ENCODE results near the gene EML2.
A peak's percentile ranks its signal among the peaks of the same experiment; 100 is the strongest.

EML2 gene

GRCh38 chr19:45597425-45598111, 41.6 kb downstream of the EML2 start:
- H3K27ac ChIP-seq (ENCODE audit: low read depth, low read length) = no peak overlapping the region
- no peaks in the 10 kb centered on the region for H3K9me3 ChIP-seq (ENCODE audit: control insufficient read depth, insufficient read depth, low read depth, low read length)
- peaks cover 35% of the 10 kb centered on the region for H3K4me1 ChIP-seq (ENCODE audit: control insufficient read depth, insufficient read depth, low read length)
- H3K27me3 ChIP-seq (ENCODE audit: control insufficient read depth, insufficient read depth, low read length) = peaks cover 54% of the 10 kb centered on the region
- peak overlapping the region; percentile 10 for H3K9ac ChIP-seq (ENCODE audit: low read length)
- peak overlapping the region; percentile 56 for H3K4me3 ChIP-seq (ENCODE audit: low read depth, low read length)
- no peaks in the 10 kb centered on the region for H3K36me3 ChIP-seq (ENCODE audit: control insufficient read depth, insufficient read depth, low read length)

GRCh38 chr19:45595814-45596213, 43.4 kb downstream of the EML2 start:
- Histone ChIP-seq H3K9me3 (ENCODE audit: control insufficient read depth, insufficient read depth, low read depth, low read length) (no peaks in the 10 kb centered on the region), H3K4me3 (ENCODE audit: low read depth, low read length) (no peak overlapping the region), H3K36me3 (ENCODE audit: control insufficient read depth, insufficient read depth, low read length) (no peaks in the 10 kb centered on the region), H3K9ac (ENCODE audit: low read length) (no peak overlapping the region), H3K4me1 (ENCODE audit: control insufficient read depth, insufficient read depth, low read length) (peaks cover 28% of the 10 kb centered on the region), H3K27me3 (ENCODE audit: control insufficient read depth, insufficient read depth, low read length) (peaks cover 54% of the 10 kb centered on the region), H3K27ac (ENCODE audit: low read depth, low read length) (no peak overlapping the region)

- Histone ChIP-seq H3K9me3 (ENCODE audit: control insufficient read depth, insufficient read depth, low read depth, low read length) (no peaks in the 10 kb centered on the region), H3K27me3 (ENCODE audit: control insufficient read depth, insufficient read depth, low read length) (peaks cover 35% of the 10 kb centered on the region)
Observed at GRCh38 chr19:45593520-45593919, 45.7 kb downstream of the EML2 start.

GRCh38 chr19:45592366-45592765, 46.8 kb downstream of the EML2 start:
- H3K9me3 ChIP-seq (ENCODE audit: control insufficient read depth, insufficient read depth, low read depth, low read length) = no peaks in the 10 kb centered on the region
- no peak overlapping the region for H3K27ac ChIP-seq (ENCODE audit: low read depth, low read length)
- H3K27me3 ChIP-seq (ENCODE audit: control insufficient read depth, insufficient read depth, low read length) = peaks cover 24% of the 10 kb centered on the region
- H3K4me1 ChIP-seq (ENCODE audit: control insufficient read depth, insufficient read depth, low read length) = 0 out of 2 replicates have a peak, but pooled peaks cover 5% of the 10 kb centered on the region
- no peak overlapping the region for H3K9ac ChIP-seq (ENCODE audit: low read length)
- H3K4me3 ChIP-seq (ENCODE audit: low read depth, low read length) = no peak overlapping the region
- no peaks in the 10 kb centered on the region for H3K36me3 ChIP-seq (ENCODE audit: control insufficient read depth, insufficient read depth, low read length)

More at GRCh38 chr19:45593520-45593919, 45.7 kb downstream of the EML2 start:
- Histone ChIP-seq H3K36me3 (ENCODE audit: control insufficient read depth, insufficient read depth, low read length) (no peaks in the 10 kb centered on the region), H3K9ac (ENCODE audit: low read length) (no peak overlapping the region), H3K4me1 (ENCODE audit: control insufficient read depth, insufficient read depth, low read length) (peaks cover 16% of the 10 kb centered on the region), H3K4me3 (ENCODE audit: low read depth, low read length) (no peak overlapping the region), H3K27ac (ENCODE audit: low read depth, low read length) (no peak overlapping the region)

GRCh38 chr19:45591638-45592005, 47.6 kb downstream of the EML2 start:
- no peaks in the 10 kb centered on the region for H3K9me3 ChIP-seq (ENCODE audit: control insufficient read depth, insufficient read depth, low read depth, low read length)
- no peak overlapping the region for H3K4me3 ChIP-seq (ENCODE audit: low read depth, low read length)
- peaks cover 23% of the 10 kb centered on the region for H3K27me3 ChIP-seq (ENCODE audit: control insufficient read depth, insufficient read depth, low read length)

GRCh38 chr19:45591004-45591637, 48.1 kb downstream of the EML2 start:
- H3K9ac ChIP-seq (ENCODE audit: low read length) = no peak overlapping the region
- no peak overlapping the region for H3K4me3 ChIP-seq (ENCODE audit: low read depth, low read length)
- H3K27me3 ChIP-seq (ENCODE audit: control insufficient read depth, insufficient read depth, low read length) = peaks cover 23% of the 10 kb centered on the region
- H3K9me3 ChIP-seq (ENCODE audit: control insufficient read depth, insufficient read depth, low read depth, low read length) = no peaks in the 10 kb centered on the region
- no peak overlapping the region for H3K27ac ChIP-seq (ENCODE audit: low read depth, low read length)
- no peaks in the 10 kb centered on the region for H3K36me3 ChIP-seq (ENCODE audit: control insufficient read depth, insufficient read depth, low read length)
- H3K4me1 ChIP-seq (ENCODE audit: control insufficient read depth, insufficient read depth, low read length) = 0 out of 2 replicates have a peak, but pooled peaks cover 2% of the 10 kb centered on the region

More at GRCh38 chr19:45591638-45592005, 47.6 kb downstream of the EML2 start:
- Histone ChIP-seq H3K9ac (ENCODE audit: low read length) (no peak overlapping the region), H3K27ac (ENCODE audit: low read depth, low read length) (no peak overlapping the region), H3K4me1 (ENCODE audit: control insufficient read depth, insufficient read depth, low read length) (0 out of 2 replicates have a peak, but pooled peaks cover 2% of the 10 kb centered on the region), H3K36me3 (ENCODE audit: control insufficient read depth, insufficient read depth, low read length) (no peaks in the 10 kb centered on the region)

- Histone ChIP-seq H3K27me3 (ENCODE audit: control insufficient read depth, insufficient read depth, low read length) (peaks cover 23% of the 10 kb centered on the region), H3K36me3 (ENCODE audit: control insufficient read depth, insufficient read depth, low read length) (no peaks in the 10 kb centered on the region), H3K4me1 (ENCODE audit: control insufficient read depth, insufficient read depth, low read length) (0 out of 2 replicates have a peak, but pooled peaks cover 2% of the 10 kb centered on the region), H3K9me3 (ENCODE audit: control insufficient read depth, insufficient read depth, low read depth, low read length) (no peaks in the 10 kb centered on the region), H3K9ac (ENCODE audit: low read length) (no peak overlapping the region), H3K27ac (ENCODE audit: low read depth, low read length) (no peak overlapping the region), H3K4me3 (ENCODE audit: low read depth, low read length) (no peak overlapping the region)
Observed at GRCh38 chr19:45590300-45591003, 48.7 kb downstream of the EML2 start.

- H3K27ac ChIP-seq (ENCODE audit: low read depth, low read length) = no peak overlapping the region
- H3K27me3 ChIP-seq (ENCODE audit: control insufficient read depth, insufficient read depth, low read length) = peaks cover 23% of the 10 kb centered on the region
- H3K9me3 ChIP-seq (ENCODE audit: control insufficient read depth, insufficient read depth, low read depth, low read length) = no peaks in the 10 kb centered on the region
- no peak overlapping the region for H3K4me3 ChIP-seq (ENCODE audit: low read depth, low read length)
- H3K36me3 ChIP-seq (ENCODE audit: control insufficient read depth, insufficient read depth, low read length) = no peaks in the 10 kb centered on the region
- H3K4me1 ChIP-seq (ENCODE audit: control insufficient read depth, insufficient read depth, low read length) = 0 out of 2 replicates have a peak, but pooled peaks cover 2% of the 10 kb centered on the region
- H3K9ac ChIP-seq (ENCODE audit: low read length) = no peak overlapping the region
Observed at GRCh38 chr19:45589768-45590167, 49.4 kb downstream of the EML2 start.

- Histone ChIP-seq H3K9me3 (ENCODE audit: control insufficient read depth, insufficient read depth, low read depth, low read length) (no peaks in the 10 kb centered on the region), H3K4me3 (ENCODE audit: low read depth, low read length) (no peak overlapping the region), H3K27me3 (ENCODE audit: control insufficient read depth, insufficient read depth, low read length) (peaks cover 23% of the 10 kb centered on the region), H3K4me1 (ENCODE audit: control insufficient read depth, insufficient read depth, low read length) (0 out of 2 replicates have a peak, but pooled peaks cover 2% of the 10 kb centered on the region), H3K9ac (ENCODE audit: low read length) (no peak overlapping the region), H3K36me3 (ENCODE audit: control insufficient read depth, insufficient read depth, low read length) (no peaks in the 10 kb centered on the region), H3K27ac (ENCODE audit: low read depth, low read length) (no peak overlapping the region)
Observed at GRCh38 chr19:45587873-45588272, 51.3 kb downstream of the EML2 start.

GRCh38 chr19:45585158-45585577, 54.0 kb downstream of the EML2 start:
- Histone ChIP-seq H3K27me3 (ENCODE audit: control insufficient read depth, insufficient read depth, low read length) (no peaks in the 10 kb centered on the region; the same call in 1 of the 2 replicates), H3K27ac (ENCODE audit: low read depth, low read length) (0 out of 2 replicates have a peak overlapping the region, but pooled peaks have one; percentile 26), H3K36me3 (ENCODE audit: control insufficient read depth, insufficient read depth, low read length) (no peaks in the 10 kb centered on the region), H3K4me1 (ENCODE audit: control insufficient read depth, insufficient read depth, low read length) (no peaks in the 10 kb centered on the region), H3K4me3 (ENCODE audit: low read depth, low read length) (peak overlapping the region; percentile 86), H3K9me3 (ENCODE audit: control insufficient read depth, insufficient read depth, low read depth, low read length) (no peaks in the 10 kb centered on the region), H3K9ac (ENCODE audit: low read length) (no peak overlapping the region)

All from HUES6 (cell line).